Spleen (tissue), 11 donors: ENCODE data around the gene CFLAR. TPM values are rescaled to one million over a fixed set of nuclear protein-coding genes. Genes with fewer than 3 reads are reported as not detected.

Source experiments
- DNase-seq: peaks from one replicate; pipeline ENCODE4 v3.0.0-alpha.2; 2020
- H3K27ac ChIP-seq, 8 donors: fragments of 200-600 bp; sonication (generic) in 7 of 8; 1 replicate in 4 of 8; 2 replicates in 4 of 8; pipeline versions ENCODE4 v1.5.0 to v1.8.0; 2016 to 2021; ENCODE audit warnings: inconsistent platforms in 4 of 8, mild to moderate bottlenecking in 4 of 8, moderate library complexity in 1 of 8
- H3K27me3 ChIP-seq, 7 donors: fragments of 200-600 bp; sonication (generic) in 6 of 7; replicated peaks in 1 of 7; 1 replicate in 4 of 7; 2 replicates in 3 of 7; pipeline versions ENCODE4 v1.5.0 to v1.8.0; 2016 to 2021; ENCODE audit warnings: inconsistent platforms in 3 of 7, mild to moderate bottlenecking in 1 of 7
- H3K36me3 ChIP-seq, 6 donors: fragments of 200-600 bp; sonication (generic) in 5 of 6; 1 replicate in 4 of 6; 2 replicates in 2 of 6; pipeline versions ENCODE4 v1.5.0 to v1.8.0; 2016 to 2021; ENCODE audit warnings: inconsistent platforms in 2 of 6
- H3K4me1 ChIP-seq, 6 donors: fragments of 200-600 bp; sonication (generic) in 5 of 6; 1 replicate in 3 of 6; 2 replicates in 3 of 6; pipeline versions ENCODE4 v1.5.0 to v1.8.0; 2016 to 2021; ENCODE audit warnings: inconsistent platforms in 3 of 6
- H3K4me3 ChIP-seq, 8 donors: fragments of 200-600 bp; sonication (generic) in 7 of 8; 1 replicate in 4 of 8; 2 replicates in 4 of 8; pipeline versions ENCODE4 v1.5.0 to v1.8.0; 2016 to 2021; ENCODE audit warnings: inconsistent platforms in 4 of 8, mild to moderate bottlenecking in 4 of 8, moderate library complexity in 2 of 8
- H3K9me3 ChIP-seq, 8 donors: fragments of 200-600 bp; sonication (generic) in 7 of 8; 1 replicate in 4 of 8; 2 replicates in 4 of 8; pipeline versions ENCODE4 v1.5.0 to v1.8.0; 2016 to 2021; ENCODE audit warnings: inconsistent platforms in 4 of 8
- CTCF ChIP-seq, 11 experiments: fragments of 200-600 bp in 7 of 11; fragments of 450-650 bp in 4 of 11; sonication (generic) in 4 of 11; IDR thresholded peaks in 8 of 11; conservative IDR thresholded peaks in 3 of 11; 1 replicate in 7 of 11; 2 replicates in 4 of 11; pipeline versions ENCODE4 v1.4.0 to v1.8.0; 2016 to 2021; ENCODE audit warnings: antibody characterized with exemption in 11 of 11, inconsistent platforms in 4 of 11, mild to moderate bottlenecking in 1 of 11
- POLR2A ChIP-seq, 3 donors: fragments of 450-650 bp; IDR thresholded peaks; one replicate each; pipeline ENCODE4 v1.5.1; 2017; ENCODE audit warnings: antibody characterized with exemption in 3 of 3, mild to moderate bottlenecking in 1 of 3
- POLR2AphosphoS5 ChIP-seq, 3 donors: sonication (generic); formaldehyde crosslinking; IDR thresholded peaks; one replicate each; pipeline ENCODE4 v1.5.1; 2017; ENCODE audit warnings: antibody characterized with exemption in 3 of 3
- WGBS, 5 donors: extraction: QIAGEN DNeasy Blood & Tissue Kit in 3 of 5; methylation state at CpG; one replicate each; pipeline versions ENCODE4 v1.1.5 to v1.1.7; 2013 to 2018; 5-methylcytosine and 5-hydroxymethylcytosine counted together
- intact Hi-C: fragments of 100-400 bp; cut with DNase I; formaldehyde crosslinking; loops from one replicate; pipeline ENCODE4 v1.15.0; 2023; ENCODE audit warnings: low total_unique reads
- polyA plus RNA-seq, 3 donors: library from polyadenylated mRNA; stranded (reverse); fragments of 200-250 nt; gene quantifications; one replicate each; pipeline ENCODE4 v1.2.1, GENCODE V29; 2013
- total RNA-seq, 7 donors: library from RNA; depleted of rRNA in 3 of 7; stranded (reverse); fragments of >200 nt in 3 of 7; fragmentation: NEBNext Ultra II Directional in 4 of 7; extraction: Animal tissue kit (Norgen Biotek cat#: 25700) in 4 of 7; gene quantifications; one replicate each; pipeline versions ENCODE4 v1.1.0 to v1.2.1, GENCODE V29; 2016 to 2021
- donor health status: healthy with polysubstance abuse.
- donor health status: DM: no; HTN: no; CAD: no; lungs with moderate emphysema.
- donor health status: DM: no; HTN: no; CAD: no.
- donor health status: Bipolar disorder and iron deficiency.
- donor health status: healthy.
- donor health status: DM: no; HTN: no; CAD: no.
- donor health status: DM: yes; HTN: yes; CAD: no.

Gene CFLAR
- total and polyA plus RNA-seq, 10 donors = 64.0 to 511 (median 360) TPM

GRCh38 chr2:201218780-201219179 lies 102.8 kb downstream of the CFLAR start:
- 92 to 97% (median 95%) methylated on average over 6 of the region's 6 CpGs for WGBS, 5 donors

DNA sequence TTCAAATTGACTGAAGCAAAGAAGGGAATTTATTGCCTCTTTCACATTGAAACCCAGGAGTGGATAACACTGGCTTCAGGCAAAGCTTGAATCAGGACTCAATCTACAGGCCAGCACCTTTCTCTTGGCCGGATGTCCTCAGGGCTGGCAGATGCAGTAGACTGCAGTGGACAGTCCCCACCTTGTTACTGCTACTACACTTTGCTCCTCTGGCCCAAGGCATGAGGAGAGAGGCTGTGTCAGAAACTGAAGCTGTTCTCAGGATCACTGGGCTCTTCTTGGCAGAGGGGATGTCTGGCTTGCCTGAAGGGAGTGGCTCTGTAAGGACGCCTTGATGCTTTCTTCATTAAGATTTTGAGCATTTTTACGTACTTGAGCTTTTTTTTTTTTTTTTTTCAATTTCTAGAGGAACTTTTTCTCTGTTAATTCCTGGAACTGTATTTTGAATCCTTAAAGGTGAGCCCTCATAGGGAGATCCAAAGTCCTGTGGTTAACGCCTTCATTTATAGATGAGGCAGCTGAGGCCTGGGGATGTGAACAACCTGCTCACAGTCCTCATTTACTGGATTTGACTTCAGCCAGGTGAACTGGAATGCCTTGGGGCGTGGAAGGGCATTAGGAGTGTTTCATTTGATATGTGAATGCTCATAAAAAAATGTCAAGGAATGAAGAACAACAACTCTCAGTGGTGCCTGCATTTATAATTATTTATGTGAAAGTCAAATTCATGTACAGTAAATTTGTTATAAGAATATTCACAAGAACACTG lies 103.5 kb downstream of the CFLAR start:
- H3K4me1 ChIP-seq = peaks cover 0 to 41% (median 27%) of the 10 kb centered on the region in 6 donors
- no peak for DNase-seq
- no peaks in the 10 kb centered on the region for H3K9me3 ChIP-seq
- H3K27ac ChIP-seq = peak overlapping the region in 7 of 8 donors; percentile 5 to 72 (median 53)
- H3K4me3 ChIP-seq = no peak overlapping the region
- no peak for TF ChIP-seq POLR2AphosphoS5 (IDR thresholded peaks at IDR 0.05)
- no peak for TF ChIP-seq CTCF (IDR thresholded peaks at IDR 0.05 in 8 of 11, conservative IDR thresholded peaks at IDR 0.05 in 3 of 11)
- TF ChIP-seq POLR2A (IDR thresholded peaks at IDR 0.05) = no peak
- 83 to 90% (median 89%) methylated on average over 5 of the region's 5 CpGs for WGBS, 5 donors
- peaks cover 0 to 57% (median 30%) of the 10 kb centered on the region in 6 donors for H3K36me3 ChIP-seq
- no peaks in the 10 kb centered on the region for H3K27me3 ChIP-seq
- intact Hi-C loops = no loop called here

More at GRCh38 chr2:201218780-201219179, 102.8 kb downstream of the CFLAR start:
- peaks cover 0 to 57% (median 30%) of the 10 kb centered on the region in 6 donors for H3K36me3 ChIP-seq
- H3K27ac ChIP-seq = peak overlapping the region in 3 of 8 donors; percentile 5 to 72 (median 70)
- intact Hi-C loops = no loop called here
- no peak overlapping the region for H3K4me3 ChIP-seq
- no peaks in the 10 kb centered on the region for H3K9me3 ChIP-seq
- H3K4me1 ChIP-seq = peaks cover 0 to 46% (median 27%) of the 10 kb centered on the region in 6 donors
- DNase-seq = no peak
- no peaks in the 10 kb centered on the region for H3K27me3 ChIP-seq
- TF ChIP-seq CTCF (IDR thresholded peaks at IDR 0.05 in 8 of 11, conservative IDR thresholded peaks at IDR 0.05 in 3 of 11) (no peak), POLR2A (IDR thresholded peaks at IDR 0.05) (no peak), POLR2AphosphoS5 (IDR thresholded peaks at IDR 0.05) (no peak)

DNA sequence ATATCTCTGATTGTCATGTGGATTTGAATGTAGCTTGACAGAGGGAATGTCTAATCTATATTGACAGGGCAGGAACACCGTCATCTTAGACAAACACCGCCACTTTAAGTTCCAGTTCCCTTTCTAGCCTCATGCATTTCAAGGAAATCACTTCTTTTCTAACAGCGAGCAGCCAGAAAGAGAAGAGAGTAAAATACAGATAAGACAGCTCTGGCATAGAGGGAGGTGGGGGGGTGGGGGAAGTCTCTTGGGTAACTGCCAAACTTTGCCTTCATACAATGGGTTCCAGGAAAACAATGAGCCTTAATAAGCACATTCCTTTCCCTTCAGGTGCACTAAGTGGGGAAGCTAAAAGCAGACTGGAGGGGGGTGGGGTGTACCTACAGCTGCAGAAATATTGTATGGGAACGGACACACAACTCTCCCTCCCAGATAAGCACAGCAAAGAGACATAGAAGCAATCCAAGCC lies 104.2 kb downstream of the CFLAR start:
- no peaks in the 10 kb centered on the region for H3K9me3 ChIP-seq
- intact Hi-C loops = no loop called here
- H3K4me1 ChIP-seq = peaks cover 0 to 41% (median 27%) of the 10 kb centered on the region in 6 donors
- no peaks in the 10 kb centered on the region for H3K27me3 ChIP-seq
- DNase-seq = no peak
- peaks cover 0 to 56% (median 30%) of the 10 kb centered on the region in 6 donors for H3K36me3 ChIP-seq
- H3K4me3 ChIP-seq = no peak overlapping the region
- peak overlapping the region in 7 of 8 donors; percentile 5 to 72 (median 53) for H3K27ac ChIP-seq
- 21 to 32% (median 26%) methylated on average over 4 of the region's 4 CpGs for WGBS, 5 donors
- TF ChIP-seq CTCF (IDR thresholded peaks at IDR 0.05 in 8 of 11, conservative IDR thresholded peaks at IDR 0.05 in 3 of 11) = no peak
